Mesendoderm (in vitro differentiated cells): ENCODE measurements around the gene ZNF70.

ENCODE experiments used
- DNase-seq: peaks from one replicate; pipeline ENCODE4 v3.0.0; 2013
- H2AK5ac ChIP-seq: 2 replicates; pipeline ENCODE4 v1.6.1; 2013; ENCODE audit warnings: low read length, inconsistent platforms
- H2BK120ac ChIP-seq: 2 replicates; pipeline ENCODE4 v1.6.1; 2013; ENCODE audit warnings: low read depth, mild to moderate bottlenecking, low read length, moderate library complexity, mixed read lengths
- H2BK15ac ChIP-seq: replicated peaks from 2 replicates; pipeline ENCODE4 v1.6.1; 2013; ENCODE audit warnings: low read depth, mild to moderate bottlenecking, moderate library complexity
- H2BK5ac ChIP-seq: 2 replicates; pipeline ENCODE4 v1.6.1; 2013; ENCODE audit warnings: low read length, inconsistent platforms
- H3K18ac ChIP-seq: 2 replicates; pipeline ENCODE4 v1.6.1; 2013; ENCODE audit warnings: mild to moderate bottlenecking, low read length, mixed read lengths
- H3K23ac ChIP-seq: one replicate; pipeline ENCODE4 v1.6.1; 2013; ENCODE audit warnings: low read length
- H3K27ac ChIP-seq: 2 replicates; pipeline ENCODE4 v1.5.1; 2013; ENCODE audit warnings: low read depth, mild to moderate bottlenecking, inconsistent platforms, low read length, moderate library complexity
- H3K27me3 ChIP-seq: 2 replicates; pipeline ENCODE4 v1.6.1; 2013; ENCODE audit warnings: low read length, control low read depth, mild to moderate bottlenecking, inconsistent platforms; ENCODE audit not compliant: insufficient read depth, poor library complexity
- H3K36me3 ChIP-seq: 2 replicates; pipeline ENCODE4 v1.6.1; 2013; ENCODE audit warnings: low read length, inconsistent platforms; ENCODE audit not compliant: control insufficient read depth, insufficient read depth
- H3K4ac ChIP-seq: one replicate; pipeline ENCODE4 v1.6.1; 2013; ENCODE audit warnings: low read depth, mild to moderate bottlenecking, low read length, moderate library complexity
- H3K4me1 ChIP-seq: 2 replicates; pipeline ENCODE4 v1.6.1; 2013; ENCODE audit warnings: low read depth, low read length, inconsistent platforms; ENCODE audit not compliant: control insufficient read depth
- H3K4me2 ChIP-seq: 2 replicates; pipeline ENCODE4 v1.6.1; 2013; ENCODE audit warnings: low read length
- H3K4me3 ChIP-seq: 2 replicates; pipeline ENCODE4 v1.5.1; 2013; ENCODE audit warnings: mild to moderate bottlenecking, low read length
- H3K56ac ChIP-seq: one replicate; pipeline ENCODE4 v1.6.1; 2013; ENCODE audit warnings: low read length
- H3K79me1 ChIP-seq: 2 replicates; pipeline ENCODE4 v1.6.1; 2013; ENCODE audit warnings: low read length, inconsistent platforms
- H3K79me2 ChIP-seq: 2 replicates; pipeline ENCODE4 v1.6.1; 2013; ENCODE audit warnings: mild to moderate bottlenecking, low read length; ENCODE audit not compliant: control insufficient read depth, insufficient read depth
- H3K9ac ChIP-seq: 2 replicates; pipeline ENCODE4 v1.6.1; 2013; ENCODE audit warnings: low read length, inconsistent platforms
- H4K5ac ChIP-seq: one replicate; pipeline ENCODE4 v1.6.1; 2013; ENCODE audit warnings: low read length
- H4K8ac ChIP-seq: one replicate; pipeline ENCODE4 v1.6.1; 2013; ENCODE audit warnings: low read depth, mild to moderate bottlenecking, control low read depth, low read length, moderate library complexity
- WGBS: extraction: QIAGEN DNeasy Blood & Tissue Kit; methylation state at CpG from one replicate; pipeline ENCODE4 v1.1.7; 2013; ENCODE audit warnings: low lambda C conversion rate, missing lambda C conversion rate; ENCODE audit not compliant: insufficient coverage; ENCODE audit errors: extremely low coverage; 5-methylcytosine and 5-hydroxymethylcytosine counted together

The ZNF70 gene

GRCh38 chr22:23772649-23773473 lies 21.9 kb upstream of the ZNF70 start, which contains the start of gene MMP11:
MMP11 (plus strand) TSS chr22:23772849; CDS start chr22:23772871, 22 bp downstream.
- Histone ChIP-seq H3K79me1 (no peaks in the 10 kb centered on the region), H2BK5ac (no peak within 1 kb of the TSS), H3K4me2 (peak within 1 kb of the TSS; percentile 56), H3K56ac (peak within 1 kb of the TSS; percentile 89), H3K4ac (no peak within 1 kb of the TSS), H3K9ac (peak within 1 kb of the TSS; percentile 72), H3K4me3 (peak within 1 kb of the TSS; percentile 15), H4K5ac (no peak within 1 kb of the TSS), H3K4me1 (peaks cover 3% of the 10 kb centered on the region), H3K27me3 (peaks cover 3% of the 10 kb centered on the region), H2AK5ac (peak within 1 kb of the TSS; percentile 38), H2BK120ac (no peak within 1 kb of the TSS), H3K79me2 (no peaks in the 10 kb centered on the region), H3K18ac (peak within 1 kb of the TSS; percentile 66), H3K27ac (no peak within 1 kb of the TSS), H4K8ac (no peak within 1 kb of the TSS), H3K23ac (peak within 1 kb of the TSS; percentile 66), H3K36me3 (no peaks in the 10 kb centered on the region), H2BK15ac (no peak within 1 kb of the TSS)
- no CpG with 5 or more reads among the region's 79 CpGs for WGBS
- DNase-seq = peak; percentile 58

DNA sequence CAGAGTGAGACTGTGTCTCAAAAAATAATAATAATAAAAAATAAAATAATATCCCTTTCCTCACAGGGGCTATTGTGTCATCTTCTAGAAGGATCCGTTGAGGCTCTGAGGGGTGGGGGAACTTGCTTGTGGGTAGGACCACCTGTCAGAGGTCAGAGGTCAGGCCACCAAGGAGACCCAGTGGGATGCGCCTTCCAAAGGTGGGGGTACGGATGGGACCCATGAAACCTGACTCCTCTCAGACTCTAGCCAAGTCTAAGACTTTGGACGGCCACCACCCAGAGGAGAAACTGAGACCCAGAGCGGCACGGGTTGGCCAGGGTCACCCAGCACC lies 21.4 kb upstream of the ZNF70 start:
- Histone ChIP-seq H2AK5ac (no peak overlapping the region), H3K4me3 (no peak overlapping the region), H2BK15ac (no peak overlapping the region), H3K79me2 (no peaks in the 10 kb centered on the region), H4K8ac (no peak overlapping the region), H3K36me3 (no peaks in the 10 kb centered on the region), H4K5ac (no peak overlapping the region), H2BK5ac (no peak overlapping the region), H3K4ac (no peak overlapping the region), H3K18ac (peak overlapping the region; percentile 64), H3K23ac (no peak overlapping the region), H3K4me1 (peaks cover 3% of the 10 kb centered on the region), H3K4me2 (peak overlapping the region; percentile 39), H3K79me1 (no peaks in the 10 kb centered on the region), H3K27me3 (peaks cover 3% of the 10 kb centered on the region), H3K56ac (peak overlapping the region; percentile 83), H2BK120ac (no peak overlapping the region), H3K9ac (peak overlapping the region; percentile 66), H3K27ac (no peak overlapping the region)
- WGBS = no CpG with 5 or more reads among the region's 6 CpGs
- DNase-seq = no peak

- peaks cover 4% of the 10 kb centered on the region for H3K79me1 ChIP-seq
- H3K36me3 ChIP-seq = no peaks in the 10 kb centered on the region
- H3K27me3 ChIP-seq = peaks cover 3% of the 10 kb centered on the region
- H4K8ac ChIP-seq = no peak overlapping the region
- H4K5ac ChIP-seq = no peak overlapping the region
- no CpG with 5 or more reads among the region's 6 CpGs for WGBS
- no peak overlapping the region for H3K4me2 ChIP-seq
- H2BK120ac ChIP-seq = no peak overlapping the region
- H3K4me3 ChIP-seq = no peak overlapping the region
- peak overlapping the region; percentile 10 for H3K56ac ChIP-seq
- DNase-seq = no peak
- H3K23ac ChIP-seq = no peak overlapping the region
- H3K4me1 ChIP-seq = peaks cover 4% of the 10 kb centered on the region
- no peak overlapping the region for H2AK5ac ChIP-seq
- H3K9ac ChIP-seq = no peak overlapping the region
- H2BK5ac ChIP-seq = no peak overlapping the region
- H3K27ac ChIP-seq = no peak overlapping the region
- no peak overlapping the region for H3K18ac ChIP-seq
- H3K4ac ChIP-seq = no peak overlapping the region
- no peak overlapping the region for H2BK15ac ChIP-seq
- H3K79me2 ChIP-seq = no peaks in the 10 kb centered on the region
Measured at GRCh38 chr22:23769321-23769965, 18.5 kb upstream of the ZNF70 start.

DNA sequence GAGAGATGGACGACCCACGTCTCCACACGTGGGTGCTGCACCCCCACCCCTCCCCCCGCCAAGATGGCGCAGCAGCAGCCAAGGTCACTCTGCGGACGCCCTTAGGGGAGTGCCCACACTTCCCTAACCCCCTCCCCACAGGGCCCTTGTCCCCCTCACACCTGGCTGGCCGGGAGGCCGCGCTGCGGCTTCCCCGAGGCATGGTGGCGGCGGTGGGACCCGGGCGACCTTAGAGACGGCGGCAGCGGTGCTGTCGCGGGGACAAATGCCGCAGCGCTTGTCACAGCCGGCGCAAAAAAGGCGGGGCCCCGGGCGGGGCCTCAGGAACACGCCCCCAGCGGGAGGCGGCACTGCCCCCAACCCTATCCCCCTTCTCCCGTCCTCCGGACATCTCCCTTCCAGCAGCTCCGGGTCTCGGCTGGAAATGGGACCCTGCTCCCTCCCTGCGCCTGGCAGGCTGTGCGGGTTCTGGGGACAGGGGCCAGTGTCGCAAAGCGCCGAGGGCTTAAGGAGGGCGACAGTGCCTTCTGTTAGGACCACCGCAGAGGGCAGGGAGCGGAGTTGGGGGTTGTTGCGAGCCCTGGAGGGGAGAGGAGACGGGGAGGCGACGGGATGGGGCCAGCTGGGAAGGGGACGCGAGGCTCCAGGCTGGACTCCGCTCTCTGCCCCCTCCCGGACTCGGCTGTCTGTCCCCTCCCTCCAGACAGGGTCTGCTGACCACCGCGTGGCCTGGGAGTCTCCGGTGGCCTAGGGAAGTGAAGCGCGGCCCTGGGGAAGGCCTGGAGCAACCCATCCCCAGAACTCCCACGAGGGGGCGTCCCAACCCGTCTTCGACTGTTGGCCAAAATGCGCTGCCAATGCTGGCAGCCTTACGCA lies 17.0 kb upstream of the ZNF70 start, which contains the start of gene CHCHD10:
Gene CHCHD10 (minus strand): TSS at position 300 of the 876 bp plus-strand sequence. CDS start 98 bp downstream, at position 202.
- H3K23ac ChIP-seq = no peak within 1 kb of the TSS
- no peak within 1 kb of the TSS for H2BK15ac ChIP-seq
- peak within 1 kb of the TSS; percentile 83 for H3K9ac ChIP-seq
- peak within 1 kb of the TSS; percentile 100 for H3K4me2 ChIP-seq
- peak; percentile 92 for DNase-seq
- H4K8ac ChIP-seq = no peak within 1 kb of the TSS
- H3K4ac ChIP-seq = peak within 1 kb of the TSS; percentile 82
- H4K5ac ChIP-seq = no peak within 1 kb of the TSS
- no CpG with 5 or more reads among the region's 63 CpGs for WGBS
- peaks cover 11% of the 10 kb centered on the region for H3K4me1 ChIP-seq
- no peaks in the 10 kb centered on the region for H3K27me3 ChIP-seq
- peak within 1 kb of the TSS; percentile 82 for H3K18ac ChIP-seq
- H3K79me1 ChIP-seq = peaks cover 4% of the 10 kb centered on the region
- H3K4me3 ChIP-seq = peak within 1 kb of the TSS; percentile 80
- no peak within 1 kb of the TSS for H2BK120ac ChIP-seq
- H3K27ac ChIP-seq = peak within 1 kb of the TSS; percentile 15
- peak within 1 kb of the TSS; percentile 20 for H2AK5ac ChIP-seq
- H3K79me2 ChIP-seq = no peaks in the 10 kb centered on the region
- peak within 1 kb of the TSS; percentile 98 for H3K56ac ChIP-seq
- no peaks in the 10 kb centered on the region for H3K36me3 ChIP-seq
- H2BK5ac ChIP-seq = peak within 1 kb of the TSS; percentile 26

DNA sequence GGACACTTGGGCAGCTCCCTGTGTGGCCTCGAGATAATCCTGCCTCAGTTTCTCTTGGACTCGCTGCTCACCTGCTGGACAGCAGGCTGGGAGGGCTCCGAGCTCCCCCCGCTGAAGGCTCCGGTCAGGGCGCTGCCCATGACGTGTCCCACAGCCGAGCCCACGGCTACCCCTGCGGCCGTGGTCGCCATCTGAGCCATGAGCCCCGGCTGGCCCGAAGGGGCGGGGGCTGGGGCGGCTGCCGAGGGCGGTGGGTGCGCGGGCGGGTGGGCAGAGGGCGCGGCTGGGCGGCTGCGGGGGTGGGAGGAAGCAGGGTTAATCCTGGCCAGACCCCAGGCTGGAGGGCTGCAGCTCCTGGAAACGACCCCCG lies 16.4 kb upstream of the ZNF70 start:
- Histone ChIP-seq H3K23ac (no peak overlapping the region), H3K79me2 (no peaks in the 10 kb centered on the region), H4K5ac (no peak overlapping the region), H3K9ac (peak overlapping the region; percentile 83), H2BK5ac (no peak overlapping the region), H4K8ac (no peak overlapping the region), H2BK15ac (no peak overlapping the region), H2AK5ac (peak overlapping the region; percentile 20), H3K4me2 (peak overlapping the region; percentile 90), H3K4me3 (peak overlapping the region; percentile 80), H3K27ac (no peak overlapping the region), H3K18ac (peak overlapping the region; percentile 71), H3K27me3 (no peaks in the 10 kb centered on the region), H3K4me1 (peaks cover 14% of the 10 kb centered on the region), H2BK120ac (no peak overlapping the region), H3K79me1 (peaks cover 4% of the 10 kb centered on the region), H3K56ac (peak overlapping the region; percentile 94), H3K4ac (peak overlapping the region; percentile 82), H3K36me3 (no peaks in the 10 kb centered on the region)
- no CpG with 5 or more reads among the region's 27 CpGs for WGBS
- no peak for DNase-seq
